Bronchial epithelial cell (primary cell): ENCODE measurements around the gene MTAP. TPM values are rescaled to one million over a fixed set of nuclear protein-coding genes. Genes with fewer than 3 reads are reported as not detected.

ENCODE experiments used
- DNase-seq: peaks from one replicate; pipeline ENCODE4 v3.0.0-alpha.2; 2010; ENCODE audit warnings: low read depth
- FAIRE-seq: peaks from 2 replicates; lab custom pipeline; 2011; peaks lifted over from hg19 to GRCh38; lab: Jason Lieb, UNC
- H3K27me3 ChIP-seq: 2 replicates; pipeline ENCODE4 v1.5.1; 2011; ENCODE audit warnings: low read length; ENCODE audit not compliant: control insufficient read depth, insufficient read depth
- H3K36me3 ChIP-seq: 2 replicates; pipeline ENCODE4 v1.5.1; 2011; ENCODE audit warnings: low read length; ENCODE audit not compliant: control insufficient read depth, insufficient read depth
- H3K4me3 ChIP-seq: 2 replicates; pipeline ENCODE4 v1.5.1; 2011; ENCODE audit warnings: mild to moderate bottlenecking, low read depth, low read length, control low read depth
- CTCF ChIP-seq: IDR thresholded peaks from 2 replicates; pipeline ENCODE4 v1.5.1; 2011; ENCODE audit warnings: mild to moderate bottlenecking, moderate library complexity, low read length, control low read depth, inconsistent platforms; ENCODE audit not compliant: insufficient read depth, severe bottlenecking
- total RNA-seq: library from RNA; depleted of rRNA; stranded (reverse); fragments of >200 nt; gene quantifications from 2 replicates; pipeline ENCODE4 v1.2.1, GENCODE V29; 2014

The MTAP gene
- total RNA-seq, 1 donor from 2014 or later: 44.8 TPM

GRCh38 chr9:21901546-21901945, 99.1 kb downstream of the MTAP start:
- FAIRE-seq: no peak
- H3K36me3 ChIP-seq: no peaks in the 10 kb centered on the region

DNA sequence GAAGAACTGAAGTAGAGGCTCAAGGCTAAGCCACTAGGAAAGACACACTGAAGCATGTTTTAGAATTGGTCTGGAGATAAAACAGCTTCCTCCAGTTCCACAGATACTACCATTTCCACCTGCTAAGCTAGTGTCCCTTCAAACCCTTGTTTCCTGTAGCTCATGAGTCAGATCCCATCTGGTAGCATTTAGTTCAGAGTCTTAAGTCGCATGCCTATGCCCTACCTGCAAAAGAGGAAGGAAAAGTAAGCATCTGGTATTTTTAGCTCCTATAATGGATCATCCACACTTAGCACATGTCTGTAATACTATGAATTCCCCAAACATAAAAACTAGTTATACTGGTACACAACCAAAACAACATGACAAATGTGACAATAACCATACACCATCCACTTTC, 99.7 kb downstream of the MTAP start:
- no peaks in the 10 kb centered on the region for H3K36me3 ChIP-seq
- H3K27me3 ChIP-seq: no peaks in the 10 kb centered on the region
- TF ChIP-seq CTCF: no peak
- DNase-seq (no peak), FAIRE-seq (no peak)
- H3K4me3 ChIP-seq: no peak overlapping the region

More at GRCh38 chr9:21901546-21901945, 99.1 kb downstream of the MTAP start:
- no peak for DNase-seq
- no peak overlapping the region for H3K4me3 ChIP-seq
- no peak for TF ChIP-seq CTCF
- H3K27me3 ChIP-seq: no peaks in the 10 kb centered on the region

DNA sequence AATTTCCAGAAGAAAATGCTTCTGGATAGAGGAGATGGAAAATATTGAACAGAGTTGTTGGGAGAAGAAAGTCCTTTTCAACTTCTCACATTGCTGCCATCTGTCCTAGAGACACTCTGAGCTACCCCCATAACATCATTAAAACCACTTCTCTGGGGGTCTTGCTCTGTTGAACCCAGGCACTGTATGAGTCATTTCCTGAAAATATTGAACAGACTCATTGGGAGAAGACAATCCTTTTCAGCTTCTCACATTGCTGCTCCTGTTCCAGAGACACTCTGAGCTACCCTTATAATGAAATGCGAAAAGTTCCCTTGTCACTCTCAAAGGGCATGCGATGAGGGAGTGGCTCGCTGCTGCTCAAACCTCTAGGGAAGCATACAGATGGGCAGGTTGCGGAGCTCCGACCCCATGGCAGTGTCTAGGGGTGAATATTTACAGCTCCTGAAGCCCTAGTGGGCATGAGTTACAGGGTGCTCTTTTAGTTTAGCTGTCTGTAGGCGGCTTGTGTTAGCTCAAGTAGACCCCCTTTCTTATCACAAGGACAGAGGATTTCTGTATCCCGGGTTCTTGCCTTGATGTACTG, 101.0 kb downstream of the MTAP start:
- DNase-seq (no peak), FAIRE-seq (no peak)
- TF ChIP-seq CTCF: no peak
- Histone ChIP-seq H3K4me3 (no peak overlapping the region), H3K27me3 (no peaks in the 10 kb centered on the region), H3K36me3 (no peaks in the 10 kb centered on the region)

- Histone ChIP-seq H3K27me3 (no peaks in the 10 kb centered on the region), H3K36me3 (no peaks in the 10 kb centered on the region), H3K4me3 (no peak overlapping the region)
- no peak for TF ChIP-seq CTCF
- FAIRE-seq: no peak
- peak; percentile 7 for DNase-seq
These were observed 101.9 kb downstream of the MTAP start for GRCh38 chr9:21904371-21904770.

DNA sequence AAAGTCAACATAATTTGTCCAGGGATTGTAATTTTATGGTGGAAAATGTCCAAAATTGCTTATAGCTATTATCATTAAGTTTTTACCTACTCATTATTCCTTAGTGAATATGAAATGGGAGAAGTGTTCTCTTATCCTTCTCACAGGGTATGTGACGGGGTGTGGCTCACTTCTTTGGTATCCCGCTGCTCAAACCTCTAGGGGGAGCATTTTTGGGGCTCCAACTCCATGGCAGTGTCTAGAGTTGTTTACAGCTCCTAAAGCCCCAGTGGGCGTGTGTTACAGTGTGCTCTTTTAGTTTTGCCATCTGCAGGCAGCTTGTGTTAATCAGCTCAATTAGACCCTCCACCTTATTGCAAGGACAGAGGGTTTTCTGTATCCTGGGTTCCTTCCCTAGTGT, 102.3 kb downstream of the MTAP start:
- FAIRE-seq (no peak), DNase-seq (no peak)
- H3K36me3 ChIP-seq: no peaks in the 10 kb centered on the region
- H3K27me3 ChIP-seq: no peaks in the 10 kb centered on the region
- TF ChIP-seq CTCF: no peak
- no peak overlapping the region for H3K4me3 ChIP-seq

- no peak for TF ChIP-seq CTCF
- Histone ChIP-seq H3K36me3 (no peaks in the 10 kb centered on the region), H3K27me3 (no peaks in the 10 kb centered on the region), H3K4me3 (no peak overlapping the region)
- DNase-seq (no peak), FAIRE-seq (no peak)
These were observed 103.8 kb downstream of the MTAP start for GRCh38 chr9:21906213-21906612.
